ENCODE results near the gene ASTL. TPM values are rescaled to one million over a fixed set of nuclear protein-coding genes. Genes with fewer than 3 reads are reported as not detected.

ASTL gene
- total and polyA plus RNA-seq, 2 experiments from 2014 or later, result not detected

DNA sequence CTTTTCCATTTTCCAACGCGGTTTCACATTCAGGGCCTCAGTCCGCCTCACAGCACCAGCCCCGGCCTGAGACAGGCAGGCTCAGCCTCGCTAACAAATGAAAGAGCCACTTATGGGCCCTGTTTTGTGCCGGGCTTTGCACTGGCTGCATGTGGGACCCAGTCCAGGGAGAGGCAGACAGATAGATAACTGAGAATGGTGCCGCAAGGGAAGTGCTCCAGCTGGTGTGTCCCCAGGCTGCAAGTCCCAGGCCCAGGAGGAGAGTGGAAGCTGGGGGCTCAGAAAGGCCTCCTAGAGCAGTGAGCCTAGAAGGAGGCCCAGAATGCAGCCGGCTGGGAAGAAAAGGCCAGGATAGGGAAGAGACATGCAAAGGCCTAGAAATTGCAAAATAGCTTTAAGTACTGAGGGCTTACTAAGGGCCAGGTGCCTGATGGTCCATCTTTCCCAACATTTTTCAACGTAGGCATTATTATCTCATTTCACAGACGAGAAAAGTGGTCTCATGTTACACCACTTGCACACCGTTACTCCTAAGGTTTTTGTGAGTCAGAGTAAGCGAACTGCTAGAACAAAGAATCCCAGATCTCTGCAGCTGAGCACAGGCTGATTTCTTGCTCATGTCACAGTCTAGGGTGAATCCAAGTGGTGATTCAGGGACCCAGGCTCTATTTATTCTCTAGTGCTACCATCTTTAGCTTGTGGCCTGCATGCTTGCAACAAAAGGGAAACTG lies 47.9 kb downstream of the ASTL start:
- no peaks in the 10 kb centered on the region for H3K36me3 ChIP-seq (ENCODE audit: low read depth)

DNA sequence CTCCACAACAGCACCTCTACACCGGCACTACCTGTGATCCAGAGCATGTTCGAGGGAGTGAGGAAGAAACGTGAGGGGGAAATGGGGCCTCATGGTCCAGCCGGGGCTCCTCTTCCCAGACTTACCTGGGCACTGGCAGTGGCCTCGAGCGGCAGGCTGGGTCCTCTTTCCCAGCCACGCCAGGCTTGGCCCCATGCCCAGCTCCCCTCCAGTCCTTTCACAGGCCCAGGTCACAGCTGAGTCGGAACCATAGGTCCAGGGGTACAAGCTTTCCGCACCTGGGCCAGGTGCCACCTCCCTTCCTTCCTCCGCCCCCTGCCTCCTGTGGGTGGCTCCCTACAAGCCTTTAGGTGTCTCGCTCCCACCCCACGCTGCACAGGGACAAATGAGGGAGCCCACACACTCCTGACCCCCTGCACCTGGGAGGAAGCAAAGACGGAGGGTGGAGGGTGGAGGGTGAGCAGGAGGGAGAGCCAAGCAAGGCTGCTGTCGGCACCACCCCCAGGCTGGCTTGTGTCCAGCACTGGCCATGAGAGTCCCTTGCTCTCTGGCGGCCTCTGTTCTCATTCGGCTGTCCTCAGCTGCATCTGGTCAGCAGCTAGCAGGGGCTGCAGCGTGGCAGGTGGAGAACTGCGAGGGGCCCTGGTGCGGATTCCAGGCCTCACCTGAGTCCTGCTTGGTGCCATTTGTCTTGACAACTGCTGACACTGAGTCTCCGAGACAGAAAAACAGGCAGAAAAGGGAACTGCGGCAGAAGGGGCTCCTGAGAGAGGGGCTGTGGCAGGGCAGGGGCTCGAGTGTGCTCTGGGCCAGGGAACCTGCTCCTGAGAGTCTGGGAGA lies 48.7 kb downstream of the ASTL start:
- no peaks in the 10 kb centered on the region for H4K20me1 ChIP-seq (ENCODE audit: insufficient read depth)
- H3K9me3 ChIP-seq (ENCODE audit: low read depth), result no peaks in the 10 kb centered on the region
- H3K27me3 ChIP-seq (replicated peaks; ENCODE audit: insufficient read depth), result peaks cover 15% of the 10 kb centered on the region
- no peak overlapping the region for H3K4me2 ChIP-seq (ENCODE audit: unreplicated experiment)
- no peak for DNase-seq
- no peaks in the 10 kb centered on the region for H3K36me3 ChIP-seq (ENCODE audit: low read depth)
- no peak overlapping the region for H3K27ac ChIP-seq
- WGBS, 2 experiments (ENCODE audit: low coverage in 1 of 2, low lambda C conversion rate in 2 of 2, missing lambda C conversion rate in 2 of 2), result 55 to 57% methylated on average over 22 of the region's 22 CpGs
- no peak overlapping the region for H3K4me3 ChIP-seq
- no peaks in the 10 kb centered on the region for H3K4me1 ChIP-seq (ENCODE audit: insufficient read depth)
- no peaks in the 10 kb centered on the region for H3F3A ChIP-seq (ENCODE audit: insufficient read depth)
- in situ Hi-C loops (cut with MboI), result no loop called here
- no peaks in the 10 kb centered on the region for H3K79me2 ChIP-seq (ENCODE audit: insufficient read depth)
- H3K9ac ChIP-seq, result no peak overlapping the region
- no peaks in the 10 kb centered on the region for H3K9me2 ChIP-seq (ENCODE audit: insufficient read depth)
- TF ChIP-seq EZH2 (IDR thresholded peaks at IDR 0.05; ENCODE audit: insufficient read depth, poor library complexity, severe bottlenecking) (no peak), EZH2phosphoT487 (IDR thresholded peaks at IDR 0.05; ENCODE audit: insufficient read depth, low read depth) (no peak)
- no peak overlapping the region for H2AFZ ChIP-seq

More for the DNA sequence above, 47.9 kb downstream of the ASTL start:
- Histone ChIP-seq H3K27me3 (replicated peaks; ENCODE audit: insufficient read depth) (peaks cover 15% of the 10 kb centered on the region), H3K9ac (no peak overlapping the region), H3K4me2 (ENCODE audit: unreplicated experiment) (no peak overlapping the region), H4K20me1 (ENCODE audit: insufficient read depth) (no peaks in the 10 kb centered on the region), H2AFZ (no peak overlapping the region), H3K27ac (no peak overlapping the region), H3K9me2 (ENCODE audit: insufficient read depth) (no peaks in the 10 kb centered on the region), H3K4me3 (no peak overlapping the region), H3K79me2 (ENCODE audit: insufficient read depth) (no peaks in the 10 kb centered on the region), H3K4me1 (ENCODE audit: insufficient read depth) (no peaks in the 10 kb centered on the region), H3F3A (ENCODE audit: insufficient read depth) (no peaks in the 10 kb centered on the region), H3K9me3 (ENCODE audit: low read depth) (no peaks in the 10 kb centered on the region)
- WGBS, 2 experiments (ENCODE audit: low coverage in 1 of 2, low lambda C conversion rate in 2 of 2, missing lambda C conversion rate in 2 of 2), result 71 to 78% methylated on average over 12 of the region's 12 CpGs
- no peak for DNase-seq
- no peak for TF ChIP-seq EZH2phosphoT487 (IDR thresholded peaks at IDR 0.05; ENCODE audit: insufficient read depth, low read depth)
- no peak for TF ChIP-seq EZH2 (IDR thresholded peaks at IDR 0.05; ENCODE audit: insufficient read depth, poor library complexity, severe bottlenecking)
- in situ Hi-C loops (cut with MboI), result no loop called here

DNA sequence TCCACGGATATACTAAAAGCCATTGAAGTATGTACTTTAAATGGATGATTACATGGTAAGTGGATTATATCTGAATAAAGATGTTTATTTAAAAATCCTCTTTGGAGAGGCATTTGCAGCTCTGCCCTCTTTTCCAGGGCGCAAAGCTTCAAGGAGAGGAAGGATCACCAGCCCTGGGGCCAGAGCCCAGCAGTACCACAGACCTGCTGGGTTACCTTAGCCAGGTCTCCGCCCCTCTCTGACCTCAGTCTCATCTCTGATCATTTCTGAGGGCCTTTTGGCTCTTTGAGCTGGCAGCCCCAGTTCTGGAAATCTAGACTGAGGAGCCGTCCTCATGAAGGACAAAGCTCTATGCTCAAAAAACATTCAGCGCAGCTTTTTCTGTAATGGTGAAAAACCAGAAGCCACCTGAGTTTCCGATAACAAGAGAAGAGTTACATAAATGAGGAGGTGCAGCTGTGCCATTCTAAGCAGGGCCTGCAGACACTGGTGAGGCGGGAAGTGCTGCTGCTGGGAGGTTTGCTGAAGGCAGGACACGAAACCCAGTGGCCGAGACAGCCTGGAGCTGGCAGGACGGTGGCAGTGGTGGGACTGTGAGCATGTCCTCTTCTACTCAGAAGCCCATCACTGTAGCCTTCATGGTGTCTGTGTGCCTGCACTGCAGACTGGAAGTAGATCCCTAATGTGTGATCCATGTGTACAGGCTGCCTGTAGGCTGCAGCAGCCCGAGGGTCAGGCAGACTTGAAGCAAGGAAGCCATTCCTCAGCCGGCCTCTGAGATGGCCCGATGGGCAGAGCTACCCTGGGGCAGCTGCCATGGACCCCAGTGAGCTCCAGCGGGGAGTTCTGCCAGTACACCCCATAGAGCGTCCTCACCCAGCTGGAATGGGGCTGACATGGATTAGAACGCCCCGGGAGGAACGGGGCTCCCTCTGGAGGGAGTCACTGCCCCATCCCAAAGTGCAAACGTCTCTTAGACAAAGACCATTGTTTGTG lies 49.7 kb downstream of the ASTL start:
- H3K27me3 ChIP-seq (replicated peaks; ENCODE audit: insufficient read depth), result peaks cover 6% of the 10 kb centered on the region
- H3K9me2 ChIP-seq (ENCODE audit: insufficient read depth), result no peaks in the 10 kb centered on the region
- H3K9me3 ChIP-seq (ENCODE audit: low read depth), result no peaks in the 10 kb centered on the region
- no peaks in the 10 kb centered on the region for H3K36me3 ChIP-seq (ENCODE audit: low read depth)
- DNase-seq, result no peak
- H3F3A ChIP-seq (ENCODE audit: insufficient read depth), result no peaks in the 10 kb centered on the region
- in situ Hi-C loops (cut with MboI), result no loop called here
- no peaks in the 10 kb centered on the region for H4K20me1 ChIP-seq (ENCODE audit: insufficient read depth)
- no peaks in the 10 kb centered on the region for H3K4me1 ChIP-seq (ENCODE audit: insufficient read depth)
- H3K27ac ChIP-seq, result no peak overlapping the region
- no peak overlapping the region for H3K4me2 ChIP-seq (ENCODE audit: unreplicated experiment)
- no peak overlapping the region for H3K9ac ChIP-seq
- 59 to 63% methylated on average over 19 of the region's 19 CpGs for WGBS, 2 experiments (ENCODE audit: low coverage in 1 of 2, low lambda C conversion rate in 2 of 2, missing lambda C conversion rate in 2 of 2)
- TF ChIP-seq EZH2 (IDR thresholded peaks at IDR 0.05; ENCODE audit: insufficient read depth, poor library complexity, severe bottlenecking), result no peak
- TF ChIP-seq EZH2phosphoT487 (IDR thresholded peaks at IDR 0.05; ENCODE audit: insufficient read depth, low read depth), result no peak
- no peaks in the 10 kb centered on the region for H3K79me2 ChIP-seq (ENCODE audit: insufficient read depth)
- no peak overlapping the region for H2AFZ ChIP-seq
- no peak overlapping the region for H3K4me3 ChIP-seq

DNA sequence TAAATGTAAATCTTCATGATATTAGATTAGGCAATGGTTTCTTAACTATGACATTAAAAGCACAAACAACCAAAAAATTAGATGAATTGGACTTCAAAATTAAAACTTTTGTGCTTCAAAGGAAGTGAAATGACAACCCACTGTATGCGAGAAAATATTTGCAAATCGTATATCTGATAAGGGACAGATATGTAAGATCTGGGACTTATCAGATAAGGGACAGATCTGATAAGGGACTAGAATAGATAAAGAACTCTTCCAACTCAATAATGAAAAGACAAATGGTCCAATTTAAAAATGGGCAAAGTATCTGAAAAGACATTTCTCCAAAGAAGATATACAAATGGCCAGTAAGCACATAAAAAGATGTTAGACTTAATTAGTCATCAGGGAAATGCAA lies 51.2 kb downstream of the ASTL start:
- Histone ChIP-seq H3K27me3 (replicated peaks; ENCODE audit: insufficient read depth) (no peaks in the 10 kb centered on the region; the same call in 1 of the 2 replicates), H3K9ac (no peak overlapping the region), H3F3A (ENCODE audit: insufficient read depth) (no peaks in the 10 kb centered on the region), H2AFZ (no peak overlapping the region), H3K9me2 (ENCODE audit: insufficient read depth) (no peaks in the 10 kb centered on the region), H3K9me3 (ENCODE audit: low read depth) (no peaks in the 10 kb centered on the region), H3K4me3 (no peak overlapping the region), H3K79me2 (ENCODE audit: insufficient read depth) (no peaks in the 10 kb centered on the region), H3K4me2 (ENCODE audit: unreplicated experiment) (no peak overlapping the region), H4K20me1 (ENCODE audit: insufficient read depth) (no peaks in the 10 kb centered on the region), H3K36me3 (ENCODE audit: low read depth) (no peaks in the 10 kb centered on the region), H3K4me1 (ENCODE audit: insufficient read depth) (no peaks in the 10 kb centered on the region), H3K27ac (no peak overlapping the region)
- in situ Hi-C loops (cut with MboI), result no loop called here
- TF ChIP-seq EZH2 (IDR thresholded peaks at IDR 0.05; ENCODE audit: insufficient read depth, poor library complexity, severe bottlenecking) (no peak), EZH2phosphoT487 (IDR thresholded peaks at IDR 0.05; ENCODE audit: insufficient read depth, low read depth) (no peak)
- 95 to 97% methylated on average over 2 of the region's 2 CpGs for WGBS, 2 experiments (ENCODE audit: low coverage in 1 of 2, low lambda C conversion rate in 2 of 2, missing lambda C conversion rate in 2 of 2)
- no peak for DNase-seq

Measured in GM23248 (cell line).